Tibial artery (tissue), 4 donors: Measurements from ENCODE around the gene VEGFA.

Experiments used
- DNase-seq, 2 donors: peaks; one replicate each; pipeline ENCODE4 v3.0.0-alpha.2; 2019
- H3K27ac ChIP-seq, 2 donors: fragments of 200-600 bp; sonication (generic) in 1 of 2; 1 replicate in 1 of 2; 2 replicates in 1 of 2; pipeline ENCODE4 v1.5.1; 2018 to 2019; ENCODE audit warnings: mild to moderate bottlenecking in 1 of 2
- H3K27me3 ChIP-seq, 2 donors: fragments of 200-600 bp; sonication (generic) in 1 of 2; one replicate each; pipeline versions ENCODE4 v1.5.1 to v1.6.0; 2016 to 2019
- H3K36me3 ChIP-seq, 3 donors: fragments of 200-600 bp; sonication (generic) in 2 of 3; one replicate each; pipeline ENCODE4 v1.5.1; 2016 to 2019; ENCODE audit warnings: mild to moderate bottlenecking in 2 of 3
- H3K4me1 ChIP-seq, 4 donors: fragments of 200-600 bp; sonication (generic) in 2 of 4; 1 replicate in 3 of 4; 2 replicates in 1 of 4; pipeline ENCODE4 v1.5.1; 2016 to 2019
- H3K4me3 ChIP-seq, 2 donors: fragments of 200-600 bp; sonication (generic) in 1 of 2; 1 replicate in 1 of 2; 2 replicates in 1 of 2; pipeline ENCODE4 v1.5.1; 2018 to 2019; ENCODE audit warnings: mild to moderate bottlenecking in 2 of 2
- H3K9me3 ChIP-seq, 3 donors: fragments of 200-600 bp; sonication (generic) in 1 of 3; one replicate each; pipeline ENCODE4 v1.5.1; 2016 to 2019
- intact Hi-C: fragments of 100-400 bp; cut with DNase I; formaldehyde crosslinking; loops from one replicate; pipeline ENCODE4 v1.15.0; 2023; ENCODE audit warnings: low total_unique reads
- TF ChIP-seq, protein P1 (sequence below), 2 experiments: fragments of 200-600 bp in 1 of 2; fragments of 450-650 bp in 1 of 2; IDR thresholded peaks; one replicate each; pipeline ENCODE4 v1.5.1; 2017 to 2019; ENCODE audit warnings: antibody characterized with exemption in 2 of 2, mild to moderate bottlenecking in 1 of 2, moderate library complexity in 1 of 2

Gene VEGFA

DNA sequence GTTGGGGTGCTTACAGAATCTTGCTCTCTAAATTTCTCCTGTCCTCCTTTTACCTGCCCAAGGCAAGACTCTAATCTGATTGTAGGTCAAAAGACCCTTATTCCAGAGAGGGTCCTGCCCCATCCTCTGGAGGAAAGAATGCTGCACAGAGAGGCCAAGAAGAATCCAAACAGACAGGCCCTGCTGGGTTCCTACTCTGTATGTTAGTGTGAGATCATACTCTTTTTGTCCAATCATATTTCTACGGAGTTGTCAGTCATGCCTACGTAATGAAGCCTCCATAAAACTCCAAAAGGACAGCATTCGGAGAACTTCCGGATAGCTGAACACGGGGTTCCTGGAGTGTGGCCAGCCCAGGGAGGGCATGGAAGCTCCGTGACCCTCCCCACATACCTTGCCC lies 50.5 kb downstream of the VEGFA start:
- Histone ChIP-seq H3K4me1 (no peaks in the 10 kb centered on the region), H3K4me3 (no peak overlapping the region), H3K36me3 (no peaks in the 10 kb centered on the region), H3K27me3 (peaks cover 0 to 14% of the 10 kb centered on the region in 2 donors), H3K27ac (no peak overlapping the region), H3K9me3 (no peaks in the 10 kb centered on the region)
- TF ChIP-seq, protein P1, sequence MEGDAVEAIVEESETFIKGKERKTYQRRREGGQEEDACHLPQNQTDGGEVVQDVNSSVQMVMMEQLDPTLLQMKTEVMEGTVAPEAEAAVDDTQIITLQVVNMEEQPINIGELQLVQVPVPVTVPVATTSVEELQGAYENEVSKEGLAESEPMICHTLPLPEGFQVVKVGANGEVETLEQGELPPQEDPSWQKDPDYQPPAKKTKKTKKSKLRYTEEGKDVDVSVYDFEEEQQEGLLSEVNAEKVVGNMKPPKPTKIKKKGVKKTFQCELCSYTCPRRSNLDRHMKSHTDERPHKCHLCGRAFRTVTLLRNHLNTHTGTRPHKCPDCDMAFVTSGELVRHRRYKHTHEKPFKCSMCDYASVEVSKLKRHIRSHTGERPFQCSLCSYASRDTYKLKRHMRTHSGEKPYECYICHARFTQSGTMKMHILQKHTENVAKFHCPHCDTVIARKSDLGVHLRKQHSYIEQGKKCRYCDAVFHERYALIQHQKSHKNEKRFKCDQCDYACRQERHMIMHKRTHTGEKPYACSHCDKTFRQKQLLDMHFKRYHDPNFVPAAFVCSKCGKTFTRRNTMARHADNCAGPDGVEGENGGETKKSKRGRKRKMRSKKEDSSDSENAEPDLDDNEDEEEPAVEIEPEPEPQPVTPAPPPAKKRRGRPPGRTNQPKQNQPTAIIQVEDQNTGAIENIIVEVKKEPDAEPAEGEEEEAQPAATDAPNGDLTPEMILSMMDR (IDR thresholded peaks at IDR 0.05), result no peak
- DNase-seq, result no peak
- intact Hi-C loops, result no loop called here

DNA sequence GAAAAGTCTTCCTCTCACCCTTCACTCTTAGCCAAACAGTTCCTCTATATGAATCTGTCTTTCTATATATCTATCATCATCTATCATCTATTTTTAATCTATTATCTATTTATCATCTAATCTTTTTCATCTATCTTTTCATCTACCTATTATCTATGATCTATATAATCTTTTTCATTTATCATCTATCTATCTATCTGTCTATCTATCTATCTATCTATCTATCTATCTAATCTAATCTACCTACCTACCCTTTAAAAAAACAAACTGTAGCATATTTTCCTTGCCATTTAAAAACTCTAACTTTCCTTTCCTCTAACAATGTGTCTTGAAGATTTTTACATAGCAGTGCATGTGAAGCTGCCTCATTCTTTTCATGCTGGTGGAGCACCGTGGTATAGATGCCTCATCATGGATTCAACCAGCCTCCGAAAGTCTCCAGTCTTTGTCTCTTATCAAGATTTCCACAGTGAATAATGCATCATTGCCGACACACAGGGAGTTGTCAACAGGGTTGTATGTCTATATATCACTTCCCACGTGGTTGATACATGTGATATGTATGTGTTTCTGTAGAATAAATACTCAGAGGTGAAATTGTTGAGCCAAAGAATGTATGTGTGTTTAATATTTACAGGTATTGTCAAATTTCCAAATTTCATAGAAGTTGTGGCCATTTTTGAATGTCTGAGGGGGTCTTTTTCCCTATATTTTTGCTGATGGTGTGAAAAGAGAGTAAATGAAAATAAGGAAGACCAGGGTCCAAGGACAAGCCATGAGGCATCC lies 51.3 kb downstream of the VEGFA start:
- no peaks in the 10 kb centered on the region for H3K4me1 ChIP-seq

DNA sequence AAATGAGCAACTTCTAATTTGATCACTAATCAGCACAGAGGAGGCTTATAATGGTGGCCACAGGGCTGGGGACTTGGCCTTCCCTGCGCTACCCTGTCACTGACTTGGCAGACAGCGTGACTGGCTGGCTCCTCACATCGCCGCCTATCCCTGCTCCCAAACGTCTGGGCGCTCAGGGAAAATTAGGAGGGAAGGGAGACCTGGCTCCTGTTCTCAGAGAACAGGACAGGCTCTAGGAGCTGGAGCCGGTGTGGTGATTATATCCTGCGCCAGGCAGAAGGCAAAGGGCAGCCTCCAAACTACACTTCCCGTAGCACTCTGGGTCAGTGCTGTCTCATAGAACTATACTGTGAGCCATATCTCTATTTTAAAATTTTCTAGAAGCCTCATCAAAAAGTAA lies 53.4 kb downstream of the VEGFA start:
- TF ChIP-seq, protein P1 (IDR thresholded peaks at IDR 0.05), result no peak
- intact Hi-C loops, result no loop called here
- H3K4me1 ChIP-seq, result no peaks in the 10 kb centered on the region
- peaks cover 0 to 13% of the 10 kb centered on the region in 2 donors for H3K27me3 ChIP-seq
- H3K4me3 ChIP-seq, result no peak overlapping the region
- DNase-seq, result no peak
- no peaks in the 10 kb centered on the region for H3K36me3 ChIP-seq
- no peak overlapping the region for H3K27ac ChIP-seq
- H3K9me3 ChIP-seq, result no peaks in the 10 kb centered on the region

More for the DNA sequence above, 51.3 kb downstream of the VEGFA start:
- intact Hi-C loops, result no loop called here
- DNase-seq, result no peak
- H3K27me3 ChIP-seq, result peaks cover 0 to 15% of the 10 kb centered on the region in 2 donors
- H3K27ac ChIP-seq, result no peak overlapping the region
- H3K4me3 ChIP-seq, result no peak overlapping the region
- TF ChIP-seq, protein P1 (IDR thresholded peaks at IDR 0.05), result no peak
- no peaks in the 10 kb centered on the region for H3K36me3 ChIP-seq
- no peaks in the 10 kb centered on the region for H3K9me3 ChIP-seq

DNA sequence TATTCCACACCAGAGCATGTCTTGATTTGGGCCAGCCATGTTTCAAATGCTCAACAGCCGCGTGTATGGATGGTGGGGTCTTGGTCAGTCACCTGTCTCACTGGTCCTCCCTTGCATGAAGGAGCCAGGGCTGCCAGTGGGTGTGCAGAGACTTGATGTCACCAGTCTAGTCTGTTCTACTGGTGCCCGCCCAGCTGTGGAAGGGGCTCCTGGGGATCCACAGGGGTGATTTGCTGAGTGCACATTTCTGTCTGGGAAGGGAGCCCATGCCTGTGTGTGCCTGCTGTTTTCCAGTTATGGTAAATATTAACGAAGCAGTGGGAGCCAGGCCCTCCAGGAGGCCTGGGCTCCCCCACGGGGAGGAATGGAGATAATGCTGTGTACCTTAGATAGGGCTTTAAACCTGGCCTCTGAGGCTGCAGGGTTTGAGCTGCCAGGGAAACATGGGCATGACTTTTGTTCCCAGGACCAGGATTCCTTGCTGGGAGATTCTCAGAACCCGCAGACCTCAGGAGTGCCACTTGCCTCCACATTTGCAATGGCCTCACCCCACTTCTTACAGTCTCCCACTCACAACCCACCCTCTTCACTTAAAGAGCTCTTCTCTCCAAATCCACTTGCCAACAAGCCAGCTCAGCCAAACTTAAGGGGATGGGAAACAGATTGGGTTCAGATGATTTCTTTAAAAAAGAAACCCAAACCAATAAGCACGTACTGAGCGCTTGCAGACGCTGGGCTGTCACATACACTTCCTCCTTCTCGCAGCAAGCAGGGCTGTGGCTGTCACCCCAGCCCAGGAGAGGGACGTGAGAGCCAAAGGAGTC lies 54.1 kb downstream of the VEGFA start:
- Histone ChIP-seq H3K36me3 (no peaks in the 10 kb centered on the region), H3K4me1 (no peaks in the 10 kb centered on the region), H3K27me3 (peaks cover 0 to 13% of the 10 kb centered on the region in 2 donors), H3K9me3 (no peaks in the 10 kb centered on the region), H3K4me3 (no peak overlapping the region), H3K27ac (no peak overlapping the region)
- intact Hi-C loops, result no loop called here
- TF ChIP-seq, protein P1 (IDR thresholded peaks at IDR 0.05), result no peak
- no peak for DNase-seq

DNA sequence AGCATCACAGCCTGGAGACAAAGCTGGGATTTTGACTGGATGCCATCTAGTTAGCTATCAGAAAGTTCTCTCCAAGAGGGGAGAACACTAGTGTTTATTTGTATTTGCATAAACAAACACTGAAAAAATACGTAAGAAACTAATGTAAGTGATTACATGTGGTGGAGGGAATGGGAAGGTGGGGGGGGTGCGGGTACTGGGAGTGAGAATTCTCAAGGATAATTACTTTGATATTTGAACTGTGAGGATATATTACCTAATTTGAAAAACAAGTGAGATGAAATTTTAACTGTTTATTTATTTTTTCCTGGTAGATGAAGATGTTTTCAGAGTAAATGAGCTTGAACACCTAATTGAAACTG lies 54.7 kb downstream of the VEGFA start:
- intact Hi-C loops, result no loop called here

More for the DNA sequence above, 54.7 kb downstream of the VEGFA start:
- H3K4me3 ChIP-seq, result no peak overlapping the region
- H3K9me3 ChIP-seq, result no peaks in the 10 kb centered on the region
- H3K27ac ChIP-seq, result no peak overlapping the region
- H3K4me1 ChIP-seq, result no peaks in the 10 kb centered on the region
- DNase-seq, result no peak
- no peaks in the 10 kb centered on the region for H3K36me3 ChIP-seq
- peaks cover 0 to 13% of the 10 kb centered on the region in 2 donors for H3K27me3 ChIP-seq
- TF ChIP-seq, protein P1 (IDR thresholded peaks at IDR 0.05), result no peak
